GM12874 (cell line): ENCODE measurements around the gene TFF3.

Source experiments
- CTCF ChIP-seq: IDR thresholded peaks from 2 replicates; pipeline ENCODE4 v1.5.1; 2011; ENCODE audit warnings: low read depth, mild to moderate bottlenecking, control low read depth, low read length, moderate library complexity; ENCODE audit not compliant: insufficient read depth

The TFF3 gene

GRCh38 chr21:42276076-42276475 lies 39.1 kb downstream of the TFF3 start:
- no peak for TF ChIP-seq CTCF

GRCh38 chr21:42272984-42273600 lies 42.1 kb downstream of the TFF3 start:
- TF ChIP-seq CTCF: no peak

GRCh38 chr21:42272109-42272962 lies 42.9 kb downstream of the TFF3 start:
- TF ChIP-seq CTCF: no peak

GRCh38 chr21:42271065-42271464 lies 44.1 kb downstream of the TFF3 start:
- TF ChIP-seq CTCF: no peak

- no peak for TF ChIP-seq CTCF
Measured at GRCh38 chr21:42269386-42269785, 45.8 kb downstream of the TFF3 start.

GRCh38 chr21:42266971-42267556 lies 48.1 kb downstream of the TFF3 start:
- no peak for TF ChIP-seq CTCF

- TF ChIP-seq CTCF: no peak
Measured at GRCh38 chr21:42265231-42265812, 49.9 kb downstream of the TFF3 start.
